A673 (cell line): ENCODE measurements around the gene FCHSD2. TPM values are rescaled to one million over a fixed set of nuclear protein-coding genes. Genes with fewer than 3 reads are reported as not detected.
"Not testable (repeated sequence)": the region's sequence is repeated elsewhere in the genome, so short reads cannot be mapped to it uniquely, and the experiment has no call there.

Source experiments
- BruUV-seq: library from RNA; stranded (reverse); fragments of 400-500 nt; replicated peaks from 2 replicates; lab custom pipeline; 2021; lab: Mats Ljungman, UMichigan
- CTCF ChIA-PET: fragments of 300-600 bp; sonication (Branson Sonifier 250); formaldehyde crosslinking; loops from one replicate; lab custom pipeline; 2022; ENCODE audit warnings: antibody characterized with exemption; lab: Charles Lee
- POLR2A ChIA-PET: fragments of 300-600 bp; sonication (Branson Sonifier 250); formaldehyde crosslinking; loops from one replicate; lab custom pipeline; 2022; ENCODE audit warnings: antibody characterized with exemption; ENCODE audit not compliant: low non-redundant PET; lab: Charles Lee
- DNase-seq: peaks from one replicate; pipeline ENCODE4 v3.0.0-alpha.2; 2015; ENCODE audit warnings: low spot score
- H3K27ac ChIP-seq: fragments of 200-600 bp; sonication (generic); 2 replicates; pipeline ENCODE4 v1.5.1; 2016; ENCODE audit warnings: mixed run types, low read depth, mild to moderate bottlenecking, mixed read lengths, antibody characterized with exemption, low read length; ENCODE audit not compliant: poor library complexity, severe bottlenecking
- H3K27me3 ChIP-seq: fragments of 200-600 bp; sonication (generic); replicated peaks from 2 replicates; pipeline ENCODE4 v1.6.1; 2017; ENCODE audit warnings: mixed run types, low read depth, mild to moderate bottlenecking, mixed read lengths, antibody characterized with exemption, low read length; ENCODE audit not compliant: insufficient read depth, poor library complexity
- H3K36me3 ChIP-seq: fragments of 200-600 bp; sonication (generic); 2 replicates; pipeline ENCODE4 v1.6.1; 2016; ENCODE audit warnings: mixed run types, mild to moderate bottlenecking, mixed read lengths, antibody characterized with exemption, low read length; ENCODE audit not compliant: insufficient read depth, poor library complexity, severe bottlenecking
- H3K4me1 ChIP-seq: fragments of 200-600 bp; sonication (generic); 2 replicates; pipeline ENCODE4 v1.6.1; 2017; ENCODE audit warnings: mixed run types, mild to moderate bottlenecking, mixed read lengths, antibody characterized with exemption, low read length; ENCODE audit not compliant: insufficient read depth, poor library complexity, severe bottlenecking
- H3K4me3 ChIP-seq: fragments of 200-600 bp; sonication (generic); 2 replicates; pipeline ENCODE4 v1.5.1; 2016; ENCODE audit warnings: low read depth, mixed run types, mild to moderate bottlenecking, mixed read lengths, low read length; ENCODE audit not compliant: poor library complexity, severe bottlenecking
- H3K9me3 ChIP-seq: fragments of 200-600 bp; sonication (generic); 2 replicates; pipeline ENCODE4 v1.6.1; 2016; ENCODE audit warnings: mixed run types, low read depth, mild to moderate bottlenecking, mixed read lengths, antibody characterized with exemption, low read length; ENCODE audit not compliant: poor library complexity, severe bottlenecking
- EZH2 ChIP-seq: fragments of 200-600 bp; sonication (generic); IDR thresholded peaks from 2 replicates; pipeline ENCODE4 v1.6.1; 2017; ENCODE audit warnings: borderline replicate concordance, low read depth, mild to moderate bottlenecking, mixed read lengths, antibody characterized with exemption, low read length; ENCODE audit not compliant: poor library complexity, severe bottlenecking
- intact Hi-C: fragments of 100-400 bp; cut with micrococcal nuclease; formaldehyde crosslinking; loops from one replicate; pipeline ENCODE4 v1.10.0; 2022; ENCODE audit not compliant: unreplicated experiment
- total RNA-seq: library from RNA; stranded (reverse); gene quantifications from 2 replicates; pipeline ENCODE4 v1.2.3, GENCODE V29; 2021
- TF ChIP-seq, protein P1 (sequence below): fragments of 300-800, 200-600 bp; sonication (generic); conservative IDR thresholded peaks from 2 replicates; pipeline ENCODE4 v1.5.1; 2017; ENCODE audit warnings: low read depth, mild to moderate bottlenecking, antibody characterized with exemption, low read length, moderate library complexity, mixed read lengths

The FCHSD2 gene
- total RNA-seq, 1 experiment from 2014 or later: 44.7 TPM

DNA sequence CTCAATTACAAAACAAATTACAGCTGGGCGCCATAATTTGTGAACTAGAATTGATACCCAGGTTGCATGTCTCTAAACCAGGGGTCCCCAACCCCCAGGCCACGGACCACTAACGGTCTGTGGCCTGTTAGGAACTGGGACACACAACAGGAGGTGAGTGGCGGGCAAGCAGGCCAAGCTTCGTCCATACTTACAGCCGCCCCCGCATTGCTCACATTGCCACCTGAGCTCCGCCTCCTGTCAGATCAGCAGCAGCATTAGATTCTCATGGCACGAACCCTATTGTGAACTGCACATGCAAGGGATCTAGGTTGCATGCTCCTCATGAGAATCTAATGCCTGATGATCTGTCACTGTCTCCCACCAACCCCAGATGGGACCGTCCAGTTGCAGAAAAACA lies 12.9 kb downstream of the FCHSD2 start:
- ChIA-PET CTCF (no interaction called here), POLR2A (no interaction called here)
- intact Hi-C loops: no loop called here
- H3K36me3 ChIP-seq: peaks cover 4% of the 10 kb centered on the region
- no peak overlapping the region for H3K4me3 ChIP-seq
- no peaks in the 10 kb centered on the region for H3K27me3 ChIP-seq
- no TSS peak for BruUV-seq
- H3K4me1 ChIP-seq: no peaks in the 10 kb centered on the region
- TF ChIP-seq, protein P1, sequence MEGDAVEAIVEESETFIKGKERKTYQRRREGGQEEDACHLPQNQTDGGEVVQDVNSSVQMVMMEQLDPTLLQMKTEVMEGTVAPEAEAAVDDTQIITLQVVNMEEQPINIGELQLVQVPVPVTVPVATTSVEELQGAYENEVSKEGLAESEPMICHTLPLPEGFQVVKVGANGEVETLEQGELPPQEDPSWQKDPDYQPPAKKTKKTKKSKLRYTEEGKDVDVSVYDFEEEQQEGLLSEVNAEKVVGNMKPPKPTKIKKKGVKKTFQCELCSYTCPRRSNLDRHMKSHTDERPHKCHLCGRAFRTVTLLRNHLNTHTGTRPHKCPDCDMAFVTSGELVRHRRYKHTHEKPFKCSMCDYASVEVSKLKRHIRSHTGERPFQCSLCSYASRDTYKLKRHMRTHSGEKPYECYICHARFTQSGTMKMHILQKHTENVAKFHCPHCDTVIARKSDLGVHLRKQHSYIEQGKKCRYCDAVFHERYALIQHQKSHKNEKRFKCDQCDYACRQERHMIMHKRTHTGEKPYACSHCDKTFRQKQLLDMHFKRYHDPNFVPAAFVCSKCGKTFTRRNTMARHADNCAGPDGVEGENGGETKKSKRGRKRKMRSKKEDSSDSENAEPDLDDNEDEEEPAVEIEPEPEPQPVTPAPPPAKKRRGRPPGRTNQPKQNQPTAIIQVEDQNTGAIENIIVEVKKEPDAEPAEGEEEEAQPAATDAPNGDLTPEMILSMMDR: no peak
- TF ChIP-seq EZH2: no peak
- H3K27ac ChIP-seq: no peak overlapping the region
- no peak for DNase-seq
- no peaks in the 10 kb centered on the region for H3K9me3 ChIP-seq

DNA sequence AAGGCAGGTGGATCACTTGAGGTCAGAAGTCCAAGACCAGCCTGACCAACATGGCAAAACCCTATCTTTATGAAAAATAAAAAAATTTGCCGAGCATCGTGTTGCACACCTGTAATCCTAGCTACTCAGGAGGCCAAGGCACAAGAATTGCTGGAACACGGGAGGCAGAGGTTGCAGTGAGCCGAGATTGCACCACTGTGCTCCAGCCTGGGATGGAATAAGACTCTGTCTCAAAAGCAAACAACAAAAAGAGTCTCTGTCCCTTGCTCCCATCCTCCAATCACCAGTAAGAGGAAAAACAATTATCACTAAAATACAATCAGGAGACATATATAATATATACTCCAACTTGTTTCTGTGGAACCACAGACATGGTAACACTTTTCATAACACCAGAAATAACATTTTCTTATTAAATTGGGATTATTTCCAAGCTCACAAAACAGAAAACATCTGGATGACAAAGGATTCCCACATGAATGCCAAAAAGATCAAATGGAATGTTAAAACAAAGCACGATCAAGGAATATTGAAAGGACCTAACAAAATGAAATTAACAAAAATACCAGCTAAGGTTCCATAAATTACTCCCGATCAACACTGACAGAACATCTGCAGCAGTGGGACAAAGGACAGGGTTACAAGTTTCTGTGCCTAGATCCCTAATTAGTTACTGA lies 15.2 kb downstream of the FCHSD2 start:
- ChIA-PET POLR2A (interaction anchor here (0.6 kb wide), 1 partner anchor 202 kb away, joined by 4 read pairs; no protein-coding TSS in a partner anchor), CTCF (no interaction called here)
- BruUV-seq: no TSS peak
- Histone ChIP-seq H3K27ac (no peak overlapping the region), H3K36me3 (peaks cover 4% of the 10 kb centered on the region), H3K4me3 (no peak overlapping the region), H3K9me3 (no peaks in the 10 kb centered on the region), H3K27me3 (no peaks in the 10 kb centered on the region), H3K4me1 (peaks cover 12% of the 10 kb centered on the region)
- DNase-seq: no peak
- intact Hi-C loops: no loop called here
- TF ChIP-seq, protein P1: no peak
- TF ChIP-seq EZH2: no peak

DNA sequence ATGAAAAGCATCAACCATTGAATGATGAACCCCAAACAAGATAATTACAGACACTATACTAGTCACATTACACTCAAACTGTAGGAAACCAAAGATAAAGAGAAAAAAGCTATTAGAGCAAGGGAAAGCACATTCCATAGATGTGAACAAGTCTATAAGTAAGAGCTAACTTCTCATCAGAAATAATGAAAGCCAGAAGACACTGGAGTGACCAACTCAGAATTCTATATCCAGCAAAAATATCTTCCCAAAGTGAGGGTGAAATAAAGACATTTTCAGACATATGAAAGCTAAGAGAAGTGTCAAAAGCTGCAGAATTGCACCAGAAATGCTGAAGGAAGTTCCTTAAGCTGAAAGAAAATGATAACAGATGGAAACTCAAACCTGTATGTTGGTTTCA lies 17.3 kb downstream of the FCHSD2 start:
- no peak for DNase-seq
- POLR2A ChIA-PET: no interaction called here
- Histone ChIP-seq H3K36me3 (no peaks in the 10 kb centered on the region), H3K4me3 (no peak overlapping the region), H3K27ac (no peak overlapping the region), H3K27me3 (no peaks in the 10 kb centered on the region), H3K9me3 (no peaks in the 10 kb centered on the region), H3K4me1 (peaks cover 21% of the 10 kb centered on the region)
- intact Hi-C loops: no loop called here
- CTCF ChIA-PET: no interaction called here
- TF ChIP-seq, protein P1: no peak
- TF ChIP-seq EZH2: no peak
- BruUV-seq: no TSS peak

DNA sequence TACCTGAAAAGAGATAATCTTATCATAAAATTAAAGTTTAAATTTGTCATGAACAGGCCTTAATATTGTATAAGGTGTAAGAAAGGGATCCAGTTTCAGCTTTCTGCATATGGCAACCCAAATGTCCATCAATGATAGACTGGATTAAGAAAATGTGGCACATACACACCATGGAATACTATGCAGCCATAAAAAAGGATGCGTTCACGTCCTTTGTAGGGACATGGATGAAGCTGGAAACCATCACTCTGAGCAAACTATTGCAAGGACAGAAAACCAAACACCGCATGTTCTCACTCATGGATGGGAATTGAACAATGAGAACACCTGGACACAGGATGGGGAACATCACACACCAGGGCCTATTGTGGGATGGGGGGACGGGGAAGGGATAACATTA lies 18.2 kb downstream of the FCHSD2 start:
- CTCF ChIA-PET, H3K27ac ChIP-seq, intact Hi-C loops, H3K27me3 ChIP-seq, H3K36me3 ChIP-seq, POLR2A ChIA-PET, DNase-seq, H3K4me3 ChIP-seq, BruUV-seq, H3K9me3 ChIP-seq: not testable (repeated sequence)
- peaks cover 21% of the 10 kb centered on the region for H3K4me1 ChIP-seq
